A549 treated with dexamethasone at 1 μM for 4 hours (cell line): Measurements from ENCODE around the gene SALL2. TPM values are rescaled to one million over a fixed set of nuclear protein-coding genes. Genes with fewer than 3 reads are reported as not detected.

Experiments used
- total RNA-seq: library from RNA; stranded (reverse); fragments of 200-300 nt; extraction: Qiagen RNA extraction; gene quantifications from 5 replicates; pipeline ENCODE4 v1.2.3, GENCODE V29; 2022

Gene SALL2
- 0.58 to 0.78 TPM (median 0.68 TPM) in 5 replicates for total RNA-seq

GRCh38 chr14:21525962-21526671, at the start of gene SALL2:
SALL2 (minus strand) TSS chr14:21526346; CDS start chr14:21526127, 219 bp downstream.

GRCh38 chr14:21510735-21511657, 15.2 kb downstream of the SALL2 start, which contains the start of gene METTL3:
METTL3 (minus strand) TSS chr14:21511340; CDS start chr14:21511223, 117 bp downstream.

GRCh38 chr14:21476925-21477681, 49.0 kb downstream of the SALL2 start, which contains the start of the genes RAB2B and TOX4:
RAB2B (minus strand) TSS chr14:21476959; CDS start chr14:21476872, 87 bp downstream.
TOX4 (plus strand) TSS chr14:21477195; CDS start chr14:21477279, 84 bp downstream.

Other genes starting within 250 kb of the SALL2 start
- 0.15 to 0.39 TPM (median 0.25 TPM) in 5 replicates for gene RPGRIP1, start 246.3 kb downstream of the SALL2 start, total RNA-seq
- 106 to 116 TPM (median 110 TPM) in 5 replicates for gene SUPT16H, start 142.3 kb downstream of the SALL2 start, total RNA-seq
- gene CHD8, start 70.2 kb downstream of the SALL2 start, total RNA-seq, result 38.1 to 43.5 TPM (median 41.9 TPM) in 5 replicates
- 12.2 to 14.6 TPM (median 13.4 TPM) in 5 replicates for gene RAB2B, start 49.4 kb downstream of the SALL2 start, total RNA-seq
- 55.7 to 79.3 TPM (median 69.0 TPM) in 5 replicates for gene TOX4, start 49.2 kb downstream of the SALL2 start, total RNA-seq
- 36.8 to 45.6 TPM (median 43.7 TPM) in 5 replicates for gene METTL3, start 15.0 kb downstream of the SALL2 start, total RNA-seq
- gene OR10G3, start 53.7 kb upstream of the SALL2 start, total RNA-seq, result not detected in 5 replicates
- gene OR10G2, start 108.6 kb upstream of the SALL2 start, total RNA-seq, result not detected in 5 replicates
- not detected in 5 replicates for gene OR4E2, start 127.5 kb upstream of the SALL2 start, total RNA-seq
- gene OR4E1, start 147.5 kb upstream of the SALL2 start, total RNA-seq, result not detected in 5 replicates